ENCODE data around the gene ATRX. TPM values are rescaled to one million over a fixed set of nuclear protein-coding genes. Genes with fewer than 3 reads are reported as not detected.

ATRX gene
- total RNA-seq, 2 experiments from 2014 or later = 48.2 to 66.3 TPM

GRCh38 chrX:77638397-77638796 lies 147.6 kb downstream of the ATRX start:
- Histone ChIP-seq H3K79me2 (ENCODE audit: insufficient read depth, low read depth, low read length) (no peaks in the 10 kb centered on the region), H3K4me3 (ENCODE audit: low read depth, low read length, poor library complexity, severe bottlenecking) (no peak overlapping the region), H3K4me1 (ENCODE audit: insufficient read depth, low read length, poor library complexity, severe bottlenecking) (no peaks in the 10 kb centered on the region), H3K4me2 (ENCODE audit: low read length) (no peak overlapping the region), H4K20me1 (ENCODE audit: insufficient read depth, low read length) (no peaks in the 10 kb centered on the region), H3K27ac (ENCODE audit: low read depth, low read length, poor library complexity, severe bottlenecking) (no peak overlapping the region), H3K9me3 (ENCODE audit: low read length) (no peaks in the 10 kb centered on the region), H3K36me3 (ENCODE audit: insufficient read depth, low read length) (peaks cover 45% of the 10 kb centered on the region), H2AFZ (ENCODE audit: low read length) (no peak overlapping the region), H3K9me2 (ENCODE audit: insufficient read depth, low read length) (no peaks in the 10 kb centered on the region)
- ChIA-PET POLR2A (no interaction called here), CTCF (ENCODE audit: unreplicated experiment) (no interaction called here)
- intact Hi-C loops (cut with micrococcal nuclease; ENCODE audit: unreplicated experiment) = no loop called here
- no TSS peak for BruUV-seq (replicated peaks)
- no peak for DNase-seq (ENCODE audit: low spot score)
- TF ChIP-seq EZH2phosphoT487 (IDR thresholded peaks at IDR 0.05; ENCODE audit: borderline replicate concordance, low read depth, low read length) (no peak), CTCF (conservative IDR thresholded peaks at IDR 0.05; ENCODE audit: low read length) (no peak)

GRCh38 chrX:77635373-77635772 lies 150.6 kb downstream of the ATRX start:
- Histone ChIP-seq H3K9me2 (ENCODE audit: insufficient read depth, low read length) (no peaks in the 10 kb centered on the region), H3K4me2 (ENCODE audit: low read length) (no peak overlapping the region), H3K27ac (ENCODE audit: low read depth, low read length, poor library complexity, severe bottlenecking) (no peak overlapping the region), H3K4me3 (ENCODE audit: low read depth, low read length, poor library complexity, severe bottlenecking) (no peak overlapping the region), H2AFZ (ENCODE audit: low read length) (no peak overlapping the region), H4K20me1 (ENCODE audit: insufficient read depth, low read length) (no peaks in the 10 kb centered on the region), H3K9me3 (ENCODE audit: low read length) (no peaks in the 10 kb centered on the region), H3K79me2 (ENCODE audit: insufficient read depth, low read depth, low read length) (no peaks in the 10 kb centered on the region), H3K4me1 (ENCODE audit: insufficient read depth, low read length, poor library complexity, severe bottlenecking) (no peaks in the 10 kb centered on the region), H3K36me3 (ENCODE audit: insufficient read depth, low read length) (peaks cover 55% of the 10 kb centered on the region)
- POLR2A ChIA-PET = no interaction called here
- CTCF ChIA-PET (ENCODE audit: unreplicated experiment) = no interaction called here
- BruUV-seq (replicated peaks) = no TSS peak
- TF ChIP-seq CTCF (conservative IDR thresholded peaks at IDR 0.05; ENCODE audit: low read length) = no peak
- TF ChIP-seq EZH2phosphoT487 (IDR thresholded peaks at IDR 0.05; ENCODE audit: borderline replicate concordance, low read depth, low read length) = no peak
- intact Hi-C loops (cut with micrococcal nuclease; ENCODE audit: unreplicated experiment) = no loop called here
- DNase-seq (ENCODE audit: low spot score) = no peak

GRCh38 chrX:77628294-77629025 lies 157.6 kb downstream of the ATRX start:
- no peaks in the 10 kb centered on the region for H4K20me1 ChIP-seq (ENCODE audit: insufficient read depth, low read length)
- no peak overlapping the region for H3K4me3 ChIP-seq (ENCODE audit: low read depth, low read length, poor library complexity, severe bottlenecking)
- intact Hi-C loops (cut with micrococcal nuclease; ENCODE audit: unreplicated experiment) = no loop called here
- peaks cover 23% of the 10 kb centered on the region for H3K36me3 ChIP-seq (ENCODE audit: insufficient read depth, low read length)
- H2AFZ ChIP-seq (ENCODE audit: low read length) = no peak overlapping the region
- CTCF ChIA-PET (ENCODE audit: unreplicated experiment) = no interaction called here
- no peaks in the 10 kb centered on the region for H3K79me2 ChIP-seq (ENCODE audit: insufficient read depth, low read depth, low read length)
- H3K9me2 ChIP-seq (ENCODE audit: insufficient read depth, low read length) = no peaks in the 10 kb centered on the region
- H3K27ac ChIP-seq (ENCODE audit: low read depth, low read length, poor library complexity, severe bottlenecking) = no peak overlapping the region
- no peak overlapping the region for H3K4me2 ChIP-seq (ENCODE audit: low read length)
- DNase-seq (ENCODE audit: low spot score) = no peak
- H3K9me3 ChIP-seq (ENCODE audit: low read length) = no peaks in the 10 kb centered on the region
- POLR2A ChIA-PET = interaction anchor here (0.7 kb wide), 1 partner anchor 13 kb away, joined by 3 read pairs; no protein-coding TSS in a partner anchor
- H3K4me1 ChIP-seq (ENCODE audit: insufficient read depth, low read length, poor library complexity, severe bottlenecking) = no peaks in the 10 kb centered on the region
- TF ChIP-seq EZH2phosphoT487 (IDR thresholded peaks at IDR 0.05; ENCODE audit: borderline replicate concordance, low read depth, low read length) = no peak
- peak; percentile 47 for TF ChIP-seq CTCF (conservative IDR thresholded peaks at IDR 0.05; ENCODE audit: low read length)
- BruUV-seq (replicated peaks) = no TSS peak

All from OCI-LY7 (cell line).